GM18909 (cell line): ENCODE measurements around the gene CTSO.

ENCODE experiments used
- ATAC-seq: cut with Tn5 transposase; IDR thresholded peaks from one replicate; pipeline ENCODE4 v1.9.1; 2021; ENCODE audit warnings: mild to moderate bottlenecking; ENCODE audit not compliant: unreplicated experiment, poor library complexity

The CTSO gene

GRCh38 chr4:155875878-155876277 is 77.8 kb downstream of the CTSO start:
- no peak for ATAC-seq
